GM12891 (cell line): Measurements from ENCODE around the gene GPR15.
A peak's percentile ranks its signal among the peaks of the same experiment; 100 is the strongest.

Source experiments
- DNase-seq: peaks from one replicate; pipeline ENCODE4 v3.0.0; 2011; ENCODE audit warnings: low spot score; ENCODE audit not compliant: insufficient read length
- FAIRE-seq: peaks from 2 replicates; lab custom pipeline; 2011; peaks lifted over from hg19 to GRCh38; lab: Jason Lieb, UNC
- PAX5 ChIP-seq: IDR thresholded peaks from 2 replicates; pipeline ENCODE4 v1.6.1; 2011; ENCODE audit warnings: low read length, moderate library complexity, mild to moderate bottlenecking; ENCODE audit not compliant: insufficient read depth, severe bottlenecking
- POLR2A ChIP-seq: IDR thresholded peaks from 2 replicates; pipeline ENCODE4 v1.6.1; 2011; ENCODE audit warnings: low read depth, low read length, control low read depth
- POLR2AphosphoS5 ChIP-seq: IDR thresholded peaks from 2 replicates; pipeline ENCODE4 v1.6.1; 2011; ENCODE audit warnings: low read depth, low read length, control low read depth
- POU2F2 ChIP-seq: IDR thresholded peaks from 2 replicates; pipeline ENCODE4 v1.6.1; 2011; ENCODE audit warnings: low read depth, mild to moderate bottlenecking, control low read depth, low read length, moderate library complexity
- SPI1 ChIP-seq: IDR thresholded peaks from 2 replicates; pipeline ENCODE4 v1.6.1; 2011; ENCODE audit warnings: low read depth, low read length, control low read depth
- TAF1 ChIP-seq: IDR thresholded peaks from 2 replicates; pipeline ENCODE4 v1.6.1; 2011; ENCODE audit warnings: low read depth, low read length, control low read depth

The GPR15 gene

DNA sequence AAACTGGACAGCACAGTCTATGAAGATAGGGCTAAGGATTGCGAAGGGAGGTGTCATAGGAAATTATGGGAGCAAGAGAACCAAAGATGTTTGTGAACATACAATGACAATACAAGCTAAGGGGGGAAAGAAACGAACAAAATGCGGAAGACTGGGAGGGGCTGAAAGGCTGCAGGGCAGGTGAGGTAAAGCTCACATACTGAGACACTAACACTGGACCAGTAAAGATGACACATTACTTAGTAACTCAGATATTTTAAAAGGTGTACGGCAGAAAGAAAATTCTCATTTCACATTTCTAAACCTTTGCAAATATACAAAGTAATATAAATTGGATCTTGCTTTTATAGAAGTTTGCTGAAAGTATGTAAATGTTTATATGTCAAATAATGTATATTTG, 19.2 kb upstream of the GPR15 start:
- TF ChIP-seq POU2F2 (no peak), POLR2AphosphoS5 (no peak), PAX5 (no peak), TAF1 (no peak), SPI1 (no peak), POLR2A (no peak)
- DNase-seq, result no peak
- no peak for FAIRE-seq

DNA sequence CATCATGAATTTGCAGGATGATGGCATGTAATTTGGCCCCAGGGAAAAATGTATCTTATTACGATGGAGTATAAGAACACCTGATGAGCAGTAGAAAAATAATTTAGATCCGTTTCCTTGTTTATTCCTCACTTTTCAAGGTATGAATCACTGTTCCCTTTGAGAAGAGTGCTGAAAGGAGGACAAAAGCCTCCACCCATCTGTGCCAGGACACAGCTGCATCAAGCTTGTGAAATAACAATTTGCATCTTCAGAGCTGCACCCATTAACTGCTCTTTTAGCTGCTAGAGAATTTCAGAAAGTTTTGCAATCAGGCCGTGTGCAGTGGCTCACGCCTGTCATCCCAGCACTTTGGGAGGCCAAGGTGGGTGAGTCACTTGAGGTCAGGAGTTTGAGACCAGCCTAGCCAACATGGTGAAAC, 18.7 kb upstream of the GPR15 start:
- TF ChIP-seq POLR2A, result no peak
- peak; percentile 32; the same call in 1 of the 2 replicates for TF ChIP-seq POLR2AphosphoS5
- DNase-seq (no peak), FAIRE-seq (no peak)

DNA sequence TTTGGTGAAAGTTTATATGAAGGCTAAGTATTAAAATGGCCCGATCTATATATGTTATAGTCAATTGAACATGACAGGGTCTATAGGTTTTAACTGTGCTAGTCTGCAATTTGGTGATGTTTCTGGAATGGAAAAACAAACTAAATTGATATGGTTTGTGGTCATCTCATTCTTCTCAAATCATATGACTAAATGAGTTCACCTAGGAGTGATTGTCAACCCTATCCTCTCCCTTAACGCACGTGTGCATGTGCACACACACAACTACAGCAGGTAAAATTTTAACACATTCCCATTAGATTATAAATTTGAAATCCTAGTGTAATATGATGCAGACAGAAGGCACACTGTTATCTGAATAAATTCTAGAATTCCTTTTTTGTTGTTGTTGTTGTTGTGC, 18.0 kb upstream of the GPR15 start:
- DNase-seq, result no peak
- no peak for FAIRE-seq
- TF ChIP-seq POU2F2 (no peak), POLR2A (no peak; the same call in 1 of the 2 replicates), SPI1 (no peak), PAX5 (no peak), POLR2AphosphoS5 (no peak), TAF1 (no peak)

DNA sequence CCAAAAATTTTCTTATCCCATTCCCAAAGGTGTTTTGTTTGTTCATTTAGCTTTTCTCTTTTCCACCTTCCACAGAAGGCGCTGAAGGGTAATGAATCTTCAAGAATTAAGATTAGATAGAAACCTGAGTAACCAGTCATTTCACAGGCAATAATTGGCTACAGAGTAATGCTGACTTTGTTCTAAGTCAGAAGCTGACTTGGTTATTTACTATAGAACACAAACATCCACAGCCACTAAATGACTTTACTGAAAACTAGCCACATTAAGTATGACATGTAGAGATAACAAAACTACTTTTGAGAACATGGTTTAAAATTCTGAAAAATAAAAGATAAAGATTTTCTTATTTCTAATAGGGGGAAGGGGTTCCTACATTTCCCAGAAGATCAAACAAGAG, 16.8 kb upstream of the GPR15 start:
- DNase-seq (no peak), FAIRE-seq (no peak)
- TF ChIP-seq POLR2A, result no peak
- no peak for TF ChIP-seq TAF1
- no peak for TF ChIP-seq POLR2AphosphoS5
- TF ChIP-seq SPI1, result no peak
- TF ChIP-seq PAX5, result no peak
- TF ChIP-seq POU2F2, result no peak

DNA sequence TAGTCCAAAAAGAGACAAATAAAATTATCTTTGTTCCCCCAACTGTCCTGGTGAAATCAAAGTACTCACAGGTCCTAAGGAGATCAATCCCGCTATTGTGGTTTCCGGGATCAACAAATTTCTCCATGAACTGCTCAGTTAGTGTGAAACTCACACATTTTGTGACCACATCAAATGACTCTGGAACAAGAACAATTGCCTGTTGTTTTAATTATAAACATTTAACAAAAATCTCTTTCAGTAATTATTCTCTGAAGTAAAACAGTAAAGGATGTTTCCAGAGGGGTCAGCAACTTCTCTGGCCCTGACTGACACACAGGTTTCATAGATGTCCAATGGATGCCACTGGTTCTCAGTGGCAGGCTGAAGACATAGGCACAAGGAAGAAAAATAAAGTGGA, 13.0 kb upstream of the GPR15 start:
- no peak for TF ChIP-seq SPI1
- no peak for TF ChIP-seq POLR2AphosphoS5
- no peak for TF ChIP-seq POLR2A
- no peak for TF ChIP-seq POU2F2
- no peak for TF ChIP-seq TAF1
- no peak for TF ChIP-seq PAX5
- no peak for DNase-seq
- FAIRE-seq, result no peak

DNA sequence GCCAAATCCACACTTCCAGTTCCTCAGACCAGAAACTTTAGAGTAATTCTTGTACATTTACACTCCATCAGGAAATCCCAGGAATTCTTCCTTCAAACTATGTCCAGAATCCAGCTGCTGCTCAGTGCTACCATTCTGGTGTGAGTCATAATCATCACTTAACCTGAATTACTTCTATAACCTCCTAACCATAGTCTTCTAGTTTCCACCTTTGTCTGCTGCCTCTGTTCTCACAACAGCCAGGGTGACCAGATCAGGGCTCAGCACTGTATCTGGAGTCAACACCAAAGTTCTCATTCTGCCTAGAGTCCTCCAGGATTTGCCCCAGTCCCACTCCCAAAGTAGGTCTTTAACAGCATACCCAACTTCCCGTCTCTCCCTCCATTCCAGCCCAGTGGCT, 12.4 kb upstream of the GPR15 start:
- DNase-seq (no peak), FAIRE-seq (peak; percentile 85)
- TF ChIP-seq POLR2AphosphoS5 (peak; percentile 77), SPI1 (no peak)

DNA sequence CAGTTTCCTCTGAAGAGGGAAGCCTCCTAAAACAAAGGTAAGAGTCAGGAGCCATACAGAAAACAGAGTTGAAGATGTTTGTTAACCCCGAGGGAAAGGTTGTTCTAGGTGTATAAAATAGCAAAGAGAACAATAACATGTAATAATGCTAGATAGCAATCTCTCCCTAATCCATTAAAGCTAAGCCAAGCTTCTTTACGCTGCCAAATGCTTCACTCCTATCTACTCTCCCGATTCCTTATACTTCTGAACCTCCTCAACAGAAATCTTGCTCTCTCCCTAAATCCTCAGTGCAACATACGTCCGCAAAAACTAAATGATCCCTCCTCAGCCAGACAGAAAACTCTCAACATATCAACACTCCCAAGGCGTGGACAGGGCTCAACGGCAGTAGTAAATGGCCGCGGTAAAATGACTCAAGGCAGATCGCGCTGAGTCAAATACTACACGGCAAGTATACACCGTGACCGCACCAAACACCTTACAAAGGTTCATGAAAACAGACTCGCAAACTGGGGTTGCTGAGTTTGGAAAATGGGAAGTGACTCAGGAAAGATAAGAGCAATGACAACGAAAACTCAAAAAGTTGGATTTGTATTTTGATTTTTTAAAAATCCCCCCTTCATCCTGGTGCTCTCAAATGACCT, 9.8 kb upstream of the GPR15 start:
- FAIRE-seq (peak; percentile 96), DNase-seq (no peak)
- peak; percentile 61 for TF ChIP-seq SPI1
- TF ChIP-seq POLR2A, result peak; percentile 65; the same call in 1 of the 2 replicates
- no peak for TF ChIP-seq POU2F2
- peak; percentile 55 for TF ChIP-seq TAF1
- no peak for TF ChIP-seq PAX5
- TF ChIP-seq POLR2AphosphoS5, result peak; percentile 55; the same call in 1 of the 2 replicates

DNA sequence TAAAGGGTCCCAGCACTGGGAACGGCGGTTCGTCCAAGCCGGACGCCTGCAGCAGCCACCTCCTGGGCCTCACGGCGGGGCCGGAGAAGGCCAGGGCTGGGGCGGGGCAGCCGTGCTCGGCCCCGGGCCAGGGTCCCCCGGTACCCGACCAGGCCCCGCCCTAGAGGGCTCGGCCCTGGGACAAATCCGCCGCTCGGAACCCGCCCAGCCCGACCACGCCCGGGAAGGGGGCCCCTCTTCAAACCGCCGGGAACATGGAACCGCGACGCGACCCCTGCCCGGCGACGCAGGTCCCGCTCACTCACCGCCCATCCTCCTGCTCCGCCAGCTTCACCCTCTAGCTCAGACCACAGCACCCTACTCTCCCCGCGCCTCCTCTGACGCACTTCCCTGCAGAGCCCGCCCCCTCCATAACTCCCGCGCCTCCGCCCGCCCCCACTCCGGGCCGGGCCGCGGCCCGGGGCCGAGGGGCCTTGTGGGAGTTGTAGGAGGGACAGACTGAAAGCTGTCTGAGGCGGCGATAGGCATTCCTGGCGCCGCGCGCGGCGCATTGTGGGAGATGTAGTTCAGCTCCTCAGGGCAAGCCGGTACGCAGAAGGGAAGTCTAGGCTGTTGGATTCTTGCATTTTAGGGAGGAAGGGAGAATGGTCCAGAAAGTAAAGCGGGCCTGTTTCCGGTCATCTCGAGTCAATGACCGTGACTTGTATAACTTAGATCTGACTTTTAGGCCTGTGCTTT, 9.1 kb upstream of the GPR15 start, which contains the start of gene CLDND1:
Gene CLDND1 (minus strand): TSS at position 359 of the 738 bp plus-strand sequence. CDS start 1,478 bp downstream, outside the sequence.
- TF ChIP-seq PAX5 (peak; percentile 35), POLR2A (peak; percentile 97), POLR2AphosphoS5 (peak; percentile 98), TAF1 (peak; percentile 57; the same call in 1 of the 2 replicates), POU2F2 (peak; percentile 91), SPI1 (0 out of 2 replicates have a peak, but pooled peaks have one; percentile 42)
- DNase-seq (peak; percentile 82), FAIRE-seq (peak; percentile 100)

DNA sequence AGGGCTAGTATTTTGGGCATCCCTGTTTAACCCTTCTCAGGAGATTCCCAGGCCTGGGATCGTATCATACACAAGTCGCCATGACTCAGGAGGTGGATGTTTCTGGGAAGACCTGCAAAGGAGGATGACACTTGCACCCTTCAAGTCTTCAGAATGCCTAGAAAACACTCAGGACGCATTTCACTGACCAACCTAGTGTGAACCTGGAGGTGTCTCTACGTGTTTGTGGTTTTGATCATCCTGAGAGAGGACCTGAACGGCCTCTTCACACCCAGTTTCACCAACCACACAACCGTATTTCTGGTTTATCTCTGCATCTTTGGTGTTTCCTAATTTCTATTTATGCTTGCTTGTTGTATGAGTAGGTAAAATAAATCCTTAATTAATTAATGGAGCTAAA, 6.3 kb upstream of the GPR15 start:
- TF ChIP-seq PAX5, result no peak
- TF ChIP-seq SPI1, result no peak
- peak; percentile 91; the same call in 1 of the 2 replicates for TF ChIP-seq POLR2A
- no peak for TF ChIP-seq TAF1
- peak; percentile 56 for TF ChIP-seq POU2F2
- peak; percentile 94 for TF ChIP-seq POLR2AphosphoS5
- FAIRE-seq (peak; percentile 72), DNase-seq (no peak)

DNA sequence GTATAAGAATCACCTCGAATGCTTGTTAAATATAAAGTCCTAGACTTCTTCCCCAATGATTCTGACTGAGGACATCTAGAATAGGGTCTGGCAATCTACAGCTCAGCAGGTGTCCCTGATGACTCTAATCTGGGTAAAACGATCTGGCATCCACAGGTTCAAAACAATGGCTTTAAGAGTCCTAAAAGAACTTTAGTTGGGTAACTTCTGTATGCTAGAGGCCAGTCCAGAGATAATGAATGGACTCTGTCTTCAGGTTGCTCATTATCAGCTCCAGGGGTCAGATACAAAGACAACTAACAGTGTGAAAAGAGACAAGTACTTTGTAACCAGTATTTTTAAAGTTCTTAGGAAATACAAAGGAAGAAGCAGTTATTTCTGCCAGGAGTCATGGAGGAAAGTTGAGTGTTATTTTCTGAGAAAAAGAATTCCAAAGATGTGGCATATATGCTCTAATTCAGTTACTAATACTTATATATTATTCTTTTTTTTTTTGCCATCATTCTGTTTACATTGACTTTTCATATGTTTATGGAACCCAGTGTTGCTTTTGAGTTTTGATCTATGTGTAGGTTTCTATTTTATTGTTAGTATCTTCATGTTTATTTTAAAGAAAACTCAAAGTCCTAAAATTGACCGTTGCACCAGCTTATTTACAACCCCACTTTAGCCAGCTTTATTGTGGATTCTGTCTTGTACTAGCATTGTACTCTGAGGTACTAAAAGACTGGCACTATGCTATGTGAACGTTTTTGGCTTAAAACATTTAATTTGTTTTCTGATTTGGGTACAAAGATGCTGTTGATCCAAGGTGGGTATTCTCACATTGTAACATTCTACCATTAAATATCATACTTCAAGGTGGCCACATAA, 3.1 kb upstream of the GPR15 start:
- FAIRE-seq, result peak; percentile 47
- no peak for DNase-seq
- TF ChIP-seq SPI1 (no peak), POU2F2 (no peak), PAX5 (no peak), POLR2AphosphoS5 (0 out of 2 replicates have a peak, but pooled peaks have one; percentile 31), TAF1 (no peak), POLR2A (peak; percentile 50; the same call in 1 of the 2 replicates)
